ENCODE data around the gene HDAC4. TPM values are rescaled to one million over a fixed set of nuclear protein-coding genes. Genes with fewer than 3 reads are reported as not detected.

Gene HDAC4
- total RNA-seq, 1 experiment from 2014 or later = 32.0 TPM

DNA sequence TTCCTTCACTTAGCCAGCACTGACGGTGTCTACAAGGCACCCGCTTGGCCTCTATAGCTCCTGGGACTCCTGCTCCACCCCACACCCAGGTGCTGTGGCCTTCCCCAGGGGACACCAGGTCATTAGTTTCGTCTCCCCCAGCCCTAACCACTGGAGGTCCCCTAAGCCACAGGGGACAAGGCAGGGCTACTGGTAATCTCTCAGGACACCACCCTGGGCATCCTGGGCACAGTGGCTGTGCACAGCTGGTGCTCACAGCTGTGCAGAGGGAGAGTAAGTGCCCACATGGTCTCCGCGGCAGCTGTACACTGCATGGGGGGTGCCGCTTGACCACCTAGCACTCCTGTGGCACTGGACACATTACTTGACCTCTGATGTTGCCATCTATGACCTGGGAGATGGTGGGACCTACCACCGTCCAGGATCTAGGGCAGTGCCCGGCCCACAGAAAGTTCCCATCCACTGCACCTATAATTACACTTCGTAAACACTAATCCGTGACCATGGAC, 134.0 kb downstream of the HDAC4 start:
- no peaks in the 10 kb centered on the region; the same call in 1 of the 2 replicates for H3K27me3 ChIP-seq (ENCODE audit: insufficient read depth, low read length)
- H4K8ac ChIP-seq (replicated peaks; ENCODE audit: insufficient read length, low read depth, low read length) = no peak overlapping the region
- no peak overlapping the region for H2AFZ ChIP-seq (ENCODE audit: low read length)
- H3K23ac ChIP-seq (ENCODE audit: insufficient read length, low read depth, low read length) = no peak overlapping the region
- Mint-ChIP-seq H3K4me3 (no peak overlapping the region), H3K27ac (peak overlapping the region in 2 of 3 experiments; percentile 44 to 73; a peak in 3 of 7 replicates), H3K9me3 (no peaks in the 10 kb centered on the region), H3K27me3 (ENCODE audit: low read depth) (no peaks in the 10 kb centered on the region), H3K4me1 (peaks cover 51 to 61% of the 10 kb centered on the region in 2 experiments), H3K36me3 (ENCODE audit: insufficient read depth in 1 of 3, low read depth in 3 of 3) (no peaks in the 10 kb centered on the region; a peak in 2 of 7 replicates)
- no peak overlapping the region for H4K5ac ChIP-seq (ENCODE audit: insufficient read length, low read depth, low read length)
- H3K4ac ChIP-seq (ENCODE audit: low read depth, low read length) = no peak overlapping the region
- H3K79me2 ChIP-seq (ENCODE audit: insufficient read depth, low read length) = peaks cover 13% of the 10 kb centered on the region; the same call in 1 of the 2 replicates
- H3K23me2 ChIP-seq (ENCODE audit: insufficient read length, low read depth, low read length, poor library complexity, severe bottlenecking) = no peaks in the 10 kb centered on the region
- H4K20me1 ChIP-seq (ENCODE audit: control insufficient read depth, insufficient read depth, insufficient read length) = no peaks in the 10 kb centered on the region
- H2BK120ac ChIP-seq (ENCODE audit: low read depth, low read length, poor library complexity, severe bottlenecking) = no peak overlapping the region
- H3K14ac ChIP-seq (ENCODE audit: insufficient read depth, low read length) = no peak overlapping the region; the same call in 1 of the 2 replicates
- no peak overlapping the region for H3K56ac ChIP-seq (ENCODE audit: insufficient read length, low read depth, low read length)
- no peak overlapping the region for H3T11ph ChIP-seq (ENCODE audit: low read length)
- H3K9ac ChIP-seq (ENCODE audit: extremely low read depth, insufficient read length, low read length) = no peak overlapping the region
- no peak overlapping the region for H2BK15ac ChIP-seq (ENCODE audit: low read depth, low read length)
- peaks cover 6% of the 10 kb centered on the region; the same call in 1 of the 2 replicates for H3K4me1 ChIP-seq (ENCODE audit: insufficient read depth, low read length)
- H3K79me1 ChIP-seq (ENCODE audit: insufficient read depth, low read depth, low read length, poor library complexity, severe bottlenecking) = peaks cover 10% of the 10 kb centered on the region
- no peak overlapping the region for H2BK20ac ChIP-seq (ENCODE audit: low read depth, low read length, poor library complexity, severe bottlenecking)
- no peak overlapping the region for H2BK5ac ChIP-seq (ENCODE audit: insufficient read length, low read length)
- H3K27ac ChIP-seq (ENCODE audit: insufficient read length, low read depth, low read length) = no peak overlapping the region
- TF ChIP-seq, protein P1, sequence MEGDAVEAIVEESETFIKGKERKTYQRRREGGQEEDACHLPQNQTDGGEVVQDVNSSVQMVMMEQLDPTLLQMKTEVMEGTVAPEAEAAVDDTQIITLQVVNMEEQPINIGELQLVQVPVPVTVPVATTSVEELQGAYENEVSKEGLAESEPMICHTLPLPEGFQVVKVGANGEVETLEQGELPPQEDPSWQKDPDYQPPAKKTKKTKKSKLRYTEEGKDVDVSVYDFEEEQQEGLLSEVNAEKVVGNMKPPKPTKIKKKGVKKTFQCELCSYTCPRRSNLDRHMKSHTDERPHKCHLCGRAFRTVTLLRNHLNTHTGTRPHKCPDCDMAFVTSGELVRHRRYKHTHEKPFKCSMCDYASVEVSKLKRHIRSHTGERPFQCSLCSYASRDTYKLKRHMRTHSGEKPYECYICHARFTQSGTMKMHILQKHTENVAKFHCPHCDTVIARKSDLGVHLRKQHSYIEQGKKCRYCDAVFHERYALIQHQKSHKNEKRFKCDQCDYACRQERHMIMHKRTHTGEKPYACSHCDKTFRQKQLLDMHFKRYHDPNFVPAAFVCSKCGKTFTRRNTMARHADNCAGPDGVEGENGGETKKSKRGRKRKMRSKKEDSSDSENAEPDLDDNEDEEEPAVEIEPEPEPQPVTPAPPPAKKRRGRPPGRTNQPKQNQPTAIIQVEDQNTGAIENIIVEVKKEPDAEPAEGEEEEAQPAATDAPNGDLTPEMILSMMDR (conservative IDR thresholded peaks at IDR 0.05) = no peak
- no peak for DNase-seq
- no peaks in the 10 kb centered on the region for H3K9me3 ChIP-seq (ENCODE audit: control insufficient read depth, low read depth, low read length)
- no CpG with 5 or more reads among the region's 10 CpGs for WGBS (ENCODE audit: extremely low coverage, insufficient read length, low lambda C conversion rate)
- no peak overlapping the region for H3K18ac ChIP-seq (ENCODE audit: insufficient read length, low read depth, low read length)
- H2AK5ac ChIP-seq (ENCODE audit: insufficient read length, low read length) = no peak overlapping the region
- no peak overlapping the region for H3K4me2 ChIP-seq (ENCODE audit: insufficient read depth, insufficient read length, low read length)
- H4K91ac ChIP-seq (ENCODE audit: insufficient read length, low read depth, low read length) = no peak overlapping the region
- no peak overlapping the region for H2BK12ac ChIP-seq (ENCODE audit: insufficient read length, low read depth, low read length)
